ENCODE data around the gene TM4SF5.

GRCh38 chr17:4771519-4772234, at the start of gene TM4SF5:
- TF ChIP-seq CTCF (conservative IDR thresholded peaks at IDR 0.05) (no peak), ZFX (IDR thresholded peaks at IDR 0.05) (no peak)

Measured in C4-2B (cell line).